ENCODE results near the gene DPH1.

DNA sequence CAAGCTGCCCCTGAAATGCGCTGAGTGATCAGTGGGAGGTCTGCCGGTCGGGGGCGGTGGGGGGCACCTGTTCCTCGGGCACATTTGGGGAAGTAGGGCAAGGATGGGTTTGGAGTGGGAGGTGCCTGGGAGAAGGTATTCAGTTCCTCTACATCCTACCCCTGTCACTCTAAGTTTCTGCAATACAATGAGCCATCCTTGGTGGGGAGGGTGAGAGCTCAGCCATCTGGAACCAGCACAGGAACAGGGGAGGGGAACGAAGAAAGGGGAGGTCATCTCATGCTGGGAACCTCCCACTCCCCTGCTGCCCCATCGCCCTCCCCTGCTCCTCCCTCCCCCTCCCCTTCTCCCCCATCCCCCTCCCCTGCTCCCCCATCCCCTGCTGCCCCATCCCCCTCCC, 4.2 kb downstream of the DPH1 start:
- TF ChIP-seq ZNF311 (tag by site-specific recombination; IDR thresholded peaks at IDR 0.05; ENCODE audit: borderline replicate concordance) (no peak), ZNF155 (tag by site-specific recombination; IDR thresholded peaks at IDR 0.05) (no peak), ZNF324 (tag by site-specific recombination; IDR thresholded peaks at IDR 0.05) (no peak)
- TF ChIP-seq, protein P1, sequence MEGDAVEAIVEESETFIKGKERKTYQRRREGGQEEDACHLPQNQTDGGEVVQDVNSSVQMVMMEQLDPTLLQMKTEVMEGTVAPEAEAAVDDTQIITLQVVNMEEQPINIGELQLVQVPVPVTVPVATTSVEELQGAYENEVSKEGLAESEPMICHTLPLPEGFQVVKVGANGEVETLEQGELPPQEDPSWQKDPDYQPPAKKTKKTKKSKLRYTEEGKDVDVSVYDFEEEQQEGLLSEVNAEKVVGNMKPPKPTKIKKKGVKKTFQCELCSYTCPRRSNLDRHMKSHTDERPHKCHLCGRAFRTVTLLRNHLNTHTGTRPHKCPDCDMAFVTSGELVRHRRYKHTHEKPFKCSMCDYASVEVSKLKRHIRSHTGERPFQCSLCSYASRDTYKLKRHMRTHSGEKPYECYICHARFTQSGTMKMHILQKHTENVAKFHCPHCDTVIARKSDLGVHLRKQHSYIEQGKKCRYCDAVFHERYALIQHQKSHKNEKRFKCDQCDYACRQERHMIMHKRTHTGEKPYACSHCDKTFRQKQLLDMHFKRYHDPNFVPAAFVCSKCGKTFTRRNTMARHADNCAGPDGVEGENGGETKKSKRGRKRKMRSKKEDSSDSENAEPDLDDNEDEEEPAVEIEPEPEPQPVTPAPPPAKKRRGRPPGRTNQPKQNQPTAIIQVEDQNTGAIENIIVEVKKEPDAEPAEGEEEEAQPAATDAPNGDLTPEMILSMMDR (tag by site-specific recombination; IDR thresholded peaks at IDR 0.05): no peak
- TF ChIP-seq, protein P2, sequence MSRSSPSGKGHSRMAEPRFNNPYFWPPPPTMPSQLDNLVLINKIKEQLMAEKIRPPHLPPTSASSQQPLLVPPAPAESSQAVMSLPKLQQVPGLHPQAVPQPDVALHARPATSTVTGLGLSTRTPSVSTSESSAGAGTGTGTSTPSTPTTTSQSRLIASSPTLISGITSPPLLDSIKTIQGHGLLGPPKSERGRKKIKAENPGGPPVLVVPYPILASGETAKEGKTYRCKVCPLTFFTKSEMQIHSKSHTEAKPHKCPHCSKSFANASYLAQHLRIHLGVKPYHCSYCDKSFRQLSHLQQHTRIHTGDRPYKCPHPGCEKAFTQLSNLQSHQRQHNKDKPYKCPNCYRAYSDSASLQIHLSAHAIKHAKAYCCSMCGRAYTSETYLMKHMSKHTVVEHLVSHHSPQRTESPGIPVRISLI (tag by site-specific recombination; IDR thresholded peaks at IDR 0.05): no peak

Data from HEK293 (cell line).